OCI-LY1 (cell line): ENCODE data around the gene PLPP4.

Experiments used
- CTCF ChIP-seq: fragments of 200-600 bp; sonication (generic), shearing (Covaris generic); IDR thresholded peaks from 2 replicates; pipeline ENCODE4 v1.5.1; 2017; ENCODE audit warnings: mild to moderate bottlenecking, antibody characterized with exemption, low read length, moderate library complexity, mixed read lengths
- EZH2 ChIP-seq: fragments of 200-600 bp; sonication (generic), shearing (Covaris generic); IDR thresholded peaks from 2 replicates; pipeline ENCODE4 v1.8.0; 2017; ENCODE audit warnings: borderline replicate concordance, mixed run types, mild to moderate bottlenecking, antibody characterized with exemption, low read length, moderate library complexity, mixed read lengths

GRCh38 chr10:120630266-120630665, 173.2 kb downstream of the PLPP4 start:
- TF ChIP-seq CTCF (no peak), EZH2 (no peak)
